ENCODE data around the gene DRC7. TPM values are rescaled to one million over a fixed set of nuclear protein-coding genes. Genes with fewer than 3 reads are reported as not detected.

DRC7 gene
- total RNA-seq, 1 donor from 2014 or later, result not detected

- intact Hi-C loops (cut with DNase I), result no loop called here
- DNase-seq (ENCODE audit: missing footprints) (peak; percentile 33), ATAC-seq (no peak)
These were observed 37.4 kb upstream of the DRC7 start for GRCh38 chr16:57657228-57657627.

- intact Hi-C loops (cut with DNase I), result no loop called here
- ATAC-seq (no peak), DNase-seq (ENCODE audit: missing footprints) (peak; percentile 13)
These were observed 36.3 kb upstream of the DRC7 start for GRCh38 chr16:57658130-57658877.

GRCh38 chr16:57658878-57659674, 35.5 kb upstream of the DRC7 start:
- intact Hi-C loops (cut with DNase I), result no loop called here
- DNase-seq (ENCODE audit: missing footprints), result peak; percentile 55
- no peak for ATAC-seq

GRCh38 chr16:57660715-57661463, 33.7 kb upstream of the DRC7 start:
- DNase-seq (ENCODE audit: missing footprints) (peak; percentile 21), ATAC-seq (no peak)
- intact Hi-C loops (cut with DNase I), result no loop called here

- ATAC-seq (no peak), DNase-seq (ENCODE audit: missing footprints) (peak; percentile 18)
- intact Hi-C loops (cut with DNase I), result no loop called here
These were observed 33.1 kb upstream of the DRC7 start for GRCh38 chr16:57661510-57661909.

- intact Hi-C loops (cut with DNase I), result no loop called here
- ATAC-seq (no peak), DNase-seq (ENCODE audit: missing footprints) (peak; percentile 21)
These were observed 32.4 kb upstream of the DRC7 start for GRCh38 chr16:57661936-57662906.

GRCh38 chr16:57663436-57663835, 31.2 kb upstream of the DRC7 start:
- intact Hi-C loops (cut with DNase I), result no loop called here
- ATAC-seq, result no peak
- DNase-seq (ENCODE audit: missing footprints), result peak; percentile 52

GRCh38 chr16:57663917-57664661, 30.5 kb upstream of the DRC7 start:
- DNase-seq (ENCODE audit: missing footprints), result no peak
- no peak for ATAC-seq
- intact Hi-C loops (cut with DNase I), result no loop called here

- ATAC-seq (no peak), DNase-seq (ENCODE audit: missing footprints) (peak; percentile 3)
- intact Hi-C loops (cut with DNase I), result no loop called here
These were observed 30.0 kb upstream of the DRC7 start for GRCh38 chr16:57664662-57665025.

GRCh38 chr16:57665541-57665940, 29.1 kb upstream of the DRC7 start:
- DNase-seq (ENCODE audit: missing footprints) (no peak), ATAC-seq (no peak)
- intact Hi-C loops (cut with DNase I), result no loop called here

GRCh38 chr16:57666353-57667047, 28.1 kb upstream of the DRC7 start:
- peak; percentile 49 for DNase-seq (ENCODE audit: missing footprints)
- no peak for ATAC-seq
- intact Hi-C loops (cut with DNase I), result no loop called here

- intact Hi-C loops (cut with DNase I), result no loop called here
- DNase-seq (ENCODE audit: missing footprints) (no peak), ATAC-seq (peak; percentile 3)
These were observed 27.5 kb upstream of the DRC7 start for GRCh38 chr16:57667048-57667525.

GRCh38 chr16:57667526-57668262, 26.9 kb upstream of the DRC7 start:
- DNase-seq (ENCODE audit: missing footprints) (peak; percentile 90), ATAC-seq (peak; percentile 33)
- intact Hi-C loops (cut with DNase I), result no loop called here

- DNase-seq (ENCODE audit: missing footprints), result no peak
- ATAC-seq, result no peak
- intact Hi-C loops (cut with DNase I), result no loop called here
These were observed 26.4 kb upstream of the DRC7 start, which contains the start of gene ADGRG3 for GRCh38 chr16:57668263-57668571. TSS of gene ADGRG3 (plus strand) at chr16:57668306. CDS start at chr16:57668348, 42 bp downstream.

GRCh38 chr16:57668630-57669475, 25.8 kb upstream of the DRC7 start:
- DNase-seq (ENCODE audit: missing footprints), result peak; percentile 61
- no peak for ATAC-seq
- intact Hi-C loops (cut with DNase I), result no loop called here

All from Right ventricle myocardium inferior (tissue), 1 donor.